Measurements from ENCODE around the gene RASAL3.
A peak's percentile ranks its signal among the peaks of the same experiment; 100 is the strongest.

RASAL3 gene

DNA sequence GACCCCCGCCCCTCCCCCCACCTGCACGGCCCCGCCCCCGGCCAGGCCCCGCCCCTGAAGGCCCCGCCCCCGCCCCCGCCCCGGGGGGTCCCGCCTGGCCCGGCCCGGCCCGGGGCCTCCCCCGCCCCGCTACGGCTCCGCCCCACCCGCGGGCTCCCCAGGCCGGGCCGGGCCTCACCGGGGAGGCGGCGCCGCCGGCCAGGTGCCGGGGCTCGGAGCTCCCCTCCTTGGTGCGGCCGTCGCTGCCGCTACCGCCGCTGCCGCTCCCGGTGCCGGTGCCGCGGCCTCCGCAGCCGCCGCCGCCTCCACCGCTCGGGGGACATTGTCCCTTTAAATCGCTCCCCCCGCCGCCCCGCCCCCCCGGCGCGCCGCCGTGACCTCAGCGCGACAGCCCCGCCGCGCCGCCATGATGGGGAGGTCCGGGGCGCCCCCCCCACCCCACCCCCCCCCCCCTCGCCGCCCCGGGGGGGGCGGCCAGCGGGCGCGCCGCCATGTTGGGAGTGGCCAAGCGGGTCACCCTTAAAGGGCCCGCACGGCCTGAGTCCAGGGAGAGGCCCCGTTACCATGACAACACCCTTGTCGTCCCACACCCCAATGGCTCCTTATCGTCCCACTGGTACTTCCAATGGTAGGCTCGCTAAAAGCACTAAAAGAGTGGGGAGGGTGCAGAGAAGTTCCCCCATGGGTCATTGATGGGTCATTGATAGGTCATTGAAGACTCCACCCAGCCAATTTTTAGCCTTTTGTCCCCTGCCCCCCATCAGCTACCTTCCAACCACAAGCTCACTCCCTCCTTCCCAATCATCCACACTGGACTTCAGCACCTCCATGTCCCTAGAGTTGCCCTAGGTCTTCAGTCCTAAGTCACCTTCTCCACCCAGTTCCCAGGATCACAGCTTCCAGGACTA, 14.5 kb downstream of the RASAL3 start, which contains the start of gene WIZ (continued):
- TF ChIP-seq, protein P1, sequence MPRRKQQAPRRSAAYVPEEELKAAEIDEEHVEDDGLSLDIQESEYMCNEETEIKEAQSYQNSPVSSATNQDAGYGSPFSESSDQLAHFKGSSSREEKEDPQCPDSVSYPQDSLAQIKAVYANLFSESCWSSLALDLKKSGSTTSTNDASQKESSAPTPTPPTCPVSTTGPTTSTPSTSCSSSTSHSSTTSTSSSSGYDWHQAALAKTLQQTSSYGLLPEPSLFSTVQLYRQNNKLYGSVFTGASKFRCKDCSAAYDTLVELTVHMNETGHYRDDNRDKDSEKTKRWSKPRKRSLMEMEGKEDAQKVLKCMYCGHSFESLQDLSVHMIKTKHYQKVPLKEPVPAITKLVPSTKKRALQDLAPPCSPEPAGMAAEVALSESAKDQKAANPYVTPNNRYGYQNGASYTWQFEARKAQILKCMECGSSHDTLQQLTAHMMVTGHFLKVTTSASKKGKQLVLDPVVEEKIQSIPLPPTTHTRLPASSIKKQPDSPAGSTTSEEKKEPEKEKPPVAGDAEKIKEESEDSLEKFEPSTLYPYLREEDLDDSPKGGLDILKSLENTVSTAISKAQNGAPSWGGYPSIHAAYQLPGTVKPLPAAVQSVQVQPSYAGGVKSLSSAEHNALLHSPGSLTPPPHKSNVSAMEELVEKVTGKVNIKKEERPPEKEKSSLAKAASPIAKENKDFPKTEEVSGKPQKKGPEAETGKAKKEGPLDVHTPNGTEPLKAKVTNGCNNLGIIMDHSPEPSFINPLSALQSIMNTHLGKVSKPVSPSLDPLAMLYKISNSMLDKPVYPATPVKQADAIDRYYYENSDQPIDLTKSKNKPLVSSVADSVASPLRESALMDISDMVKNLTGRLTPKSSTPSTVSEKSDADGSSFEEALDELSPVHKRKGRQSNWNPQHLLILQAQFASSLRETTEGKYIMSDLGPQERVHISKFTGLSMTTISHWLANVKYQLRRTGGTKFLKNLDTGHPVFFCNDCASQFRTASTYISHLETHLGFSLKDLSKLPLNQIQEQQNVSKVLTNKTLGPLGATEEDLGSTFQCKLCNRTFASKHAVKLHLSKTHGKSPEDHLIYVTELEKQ (tag by site-specific recombination; IDR thresholded peaks at IDR 0.05; ENCODE audit: borderline replicate concordance) = no peak
- TF ChIP-seq ZNF169 (tag by site-specific recombination; IDR thresholded peaks at IDR 0.05) = no peak
- TF ChIP-seq ZNF529 (tag by site-specific recombination; IDR thresholded peaks at IDR 0.05; ENCODE audit: insufficient replicate concordance) = no peak
- no peak for TF ChIP-seq ZBTB8A (tag by site-specific recombination; IDR thresholded peaks at IDR 0.05)
- TF ChIP-seq ZNF768 (tag by site-specific recombination; IDR thresholded peaks at IDR 0.05) = no peak
- no peak for TF ChIP-seq SALL2 (tag by site-specific recombination; IDR thresholded peaks at IDR 0.05; ENCODE audit: borderline replicate concordance)

DNA sequence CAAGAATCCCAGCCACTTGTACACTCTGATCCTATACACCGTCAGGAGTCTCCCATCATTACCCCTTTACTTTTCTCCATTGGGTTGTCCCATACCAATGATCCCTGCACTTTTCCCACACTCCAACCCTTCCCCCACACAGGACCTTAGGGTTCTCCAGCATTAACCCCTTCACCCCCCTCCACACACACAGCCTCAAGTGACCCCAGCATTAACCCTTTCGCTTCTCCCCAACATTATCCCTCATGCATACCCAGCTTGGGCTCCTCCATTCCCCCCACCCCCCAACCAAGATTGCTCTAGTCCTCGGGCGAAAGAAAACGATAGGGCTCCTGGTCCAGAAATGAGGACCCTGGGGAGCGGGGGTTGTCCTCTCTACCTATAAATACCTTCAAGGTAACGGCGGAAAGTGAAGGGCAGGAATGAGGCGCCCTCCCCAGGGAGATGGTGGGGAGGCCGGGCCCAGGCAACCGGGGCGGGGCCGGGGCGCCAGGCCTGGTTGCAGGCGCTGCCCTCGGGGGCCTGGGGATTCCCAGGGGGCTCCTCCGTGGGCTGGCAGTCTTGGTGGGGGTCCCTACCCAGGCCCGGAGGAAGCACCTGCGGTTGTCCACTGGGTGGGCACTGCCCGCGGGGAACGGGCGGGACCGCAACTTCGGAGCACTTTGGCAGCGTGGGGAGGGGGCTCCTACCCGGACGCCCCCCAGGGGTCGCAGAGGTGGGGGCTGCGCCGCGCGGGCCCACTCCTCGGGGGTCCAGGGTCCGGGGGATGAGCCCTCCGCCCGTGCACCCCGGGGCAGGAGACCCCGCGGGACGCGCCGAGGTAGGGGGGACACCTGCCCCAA, 15.3 kb downstream of the RASAL3 start:
- Histone ChIP-seq H3K4me3 (ENCODE audit: low read depth, low read length) (peak overlapping the region; percentile 55), H3K27ac (ENCODE audit: extremely low read depth, low read depth, low read length) (no peak overlapping the region), H3K4me1 (ENCODE audit: control insufficient read depth, insufficient read depth, low read length) (peaks cover 2% of the 10 kb centered on the region; the same call in 1 of the 2 replicates), H3K36me3 (ENCODE audit: control insufficient read depth in 2 of 2, insufficient read depth in 1 of 2, low read length in 2 of 2) (peaks cover 0 to 8% of the 10 kb centered on the region in 2 experiments; a peak in 1 of 3 replicates), H3K9me3 (ENCODE audit: control insufficient read depth, insufficient read depth, low read depth, low read length) (no peaks in the 10 kb centered on the region)
- POLR2A ChIA-PET = interaction anchor here (0.8 kb wide), 1 partner anchor 30 kb away, joined by 4 read pairs; the partner anchor contains the start of gene AKAP8L
- CTCF ChIA-PET = interaction anchor here (1.7 kb wide), 1 partner anchor 29 kb away, joined by 5 read pairs; no protein-coding TSS in a partner anchor
- TF ChIP-seq ZNF248 (tag by site-specific recombination; IDR thresholded peaks at IDR 0.05) = no peak
- no peak for TF ChIP-seq ZNF544 (tag by site-specific recombination; IDR thresholded peaks at IDR 0.05)
- peak; percentile 65 for TF ChIP-seq IKZF3 (tag by site-specific recombination; IDR thresholded peaks at IDR 0.05)
- TF ChIP-seq ZNF433 (tag by site-specific recombination; IDR thresholded peaks at IDR 0.05; ENCODE audit: low read depth) = no peak
- TF ChIP-seq, protein P2, sequence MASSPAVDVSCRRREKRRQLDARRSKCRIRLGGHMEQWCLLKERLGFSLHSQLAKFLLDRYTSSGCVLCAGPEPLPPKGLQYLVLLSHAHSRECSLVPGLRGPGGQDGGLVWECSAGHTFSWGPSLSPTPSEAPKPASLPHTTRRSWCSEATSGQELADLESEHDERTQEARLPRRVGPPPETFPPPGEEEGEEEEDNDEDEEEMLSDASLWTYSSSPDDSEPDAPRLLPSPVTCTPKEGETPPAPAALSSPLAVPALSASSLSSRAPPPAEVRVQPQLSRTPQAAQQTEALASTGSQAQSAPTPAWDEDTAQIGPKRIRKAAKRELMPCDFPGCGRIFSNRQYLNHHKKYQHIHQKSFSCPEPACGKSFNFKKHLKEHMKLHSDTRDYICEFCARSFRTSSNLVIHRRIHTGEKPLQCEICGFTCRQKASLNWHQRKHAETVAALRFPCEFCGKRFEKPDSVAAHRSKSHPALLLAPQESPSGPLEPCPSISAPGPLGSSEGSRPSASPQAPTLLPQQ (tag by site-specific recombination; IDR thresholded peaks at IDR 0.05) = no peak
- no peak for TF ChIP-seq ZSCAN30 (tag by site-specific recombination; IDR thresholded peaks at IDR 0.05)
- TF ChIP-seq, protein P3, sequence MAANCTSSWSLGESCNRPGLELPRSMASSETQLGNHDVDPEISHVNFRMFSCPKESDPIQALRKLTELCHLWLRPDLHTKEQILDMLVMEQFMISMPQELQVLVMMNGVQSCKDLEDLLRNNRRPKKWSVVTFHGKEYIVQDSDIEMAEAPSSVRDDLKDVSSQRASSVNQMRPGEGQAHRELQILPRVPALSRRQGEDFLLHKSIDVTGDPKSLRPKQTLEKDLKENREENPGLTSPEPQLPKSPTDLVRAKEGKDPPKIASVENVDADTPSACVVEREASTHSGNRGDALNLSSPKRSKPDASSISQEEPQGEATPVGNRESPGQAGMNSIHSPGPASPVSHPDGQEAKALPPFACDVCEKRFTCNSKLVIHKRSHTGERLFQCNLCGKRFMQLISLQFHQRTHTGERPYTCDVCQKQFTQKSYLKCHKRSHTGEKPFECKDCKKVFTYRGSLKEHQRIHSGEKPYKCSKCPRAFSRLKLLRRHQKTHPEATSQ (tag by site-specific recombination; IDR thresholded peaks at IDR 0.05) = no peak
- TF ChIP-seq, protein P4, sequence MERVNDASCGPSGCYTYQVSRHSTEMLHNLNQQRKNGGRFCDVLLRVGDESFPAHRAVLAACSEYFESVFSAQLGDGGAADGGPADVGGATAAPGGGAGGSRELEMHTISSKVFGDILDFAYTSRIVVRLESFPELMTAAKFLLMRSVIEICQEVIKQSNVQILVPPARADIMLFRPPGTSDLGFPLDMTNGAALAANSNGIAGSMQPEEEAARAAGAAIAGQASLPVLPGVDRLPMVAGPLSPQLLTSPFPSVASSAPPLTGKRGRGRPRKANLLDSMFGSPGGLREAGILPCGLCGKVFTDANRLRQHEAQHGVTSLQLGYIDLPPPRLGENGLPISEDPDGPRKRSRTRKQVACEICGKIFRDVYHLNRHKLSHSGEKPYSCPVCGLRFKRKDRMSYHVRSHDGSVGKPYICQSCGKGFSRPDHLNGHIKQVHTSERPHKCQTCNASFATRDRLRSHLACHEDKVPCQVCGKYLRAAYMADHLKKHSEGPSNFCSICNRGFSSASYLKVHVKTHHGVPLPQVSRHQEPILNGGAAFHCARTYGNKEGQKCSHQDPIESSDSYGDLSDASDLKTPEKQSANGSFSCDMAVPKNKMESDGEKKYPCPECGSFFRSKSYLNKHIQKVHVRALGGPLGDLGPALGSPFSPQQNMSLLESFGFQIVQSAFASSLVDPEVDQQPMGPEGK (tag by site-specific recombination; IDR thresholded peaks at IDR 0.05) = peak; percentile 72
- TF ChIP-seq KLF9 (tag by site-specific recombination; IDR thresholded peaks at IDR 0.05; ENCODE audit: low read depth) = peak; percentile 15; the same call in 1 of the 2 replicates
- TF ChIP-seq ZNF221 (tag by site-specific recombination; IDR thresholded peaks at IDR 0.05; ENCODE audit: borderline replicate concordance) = no peak
- no peak for TF ChIP-seq ZNF155 (tag by site-specific recombination; IDR thresholded peaks at IDR 0.05)
- TF ChIP-seq, protein P1 (tag by site-specific recombination; IDR thresholded peaks at IDR 0.05; ENCODE audit: borderline replicate concordance) = no peak
- TF ChIP-seq ZNF16 (tag by site-specific recombination; IDR thresholded peaks at IDR 0.05; ENCODE audit: low read depth) = no peak
- 0 out of 2 replicates have a peak, but pooled peaks have one; percentile 71 for TF ChIP-seq BCL11B (tag by site-specific recombination; IDR thresholded peaks at IDR 0.05; ENCODE audit: low read depth)
- TF ChIP-seq ZBTB21 (tag by site-specific recombination; IDR thresholded peaks at IDR 0.05) = no peak
